Iris pigment epithelial cell (primary cell): ENCODE measurements around the gene MRPL34.
"Not testable (repeated sequence)": the region's sequence is repeated elsewhere in the genome, so short reads cannot be mapped to it uniquely, and the experiment has no call there.

Experiments used
- DNase-seq: peaks from one replicate; pipeline ENCODE4 v3.0.0-alpha.2; 2011; ENCODE audit warnings: low read depth

MRPL34 gene

GRCh38 chr19:17285415-17286135 is 20.1 kb upstream of the MRPL34 start:
- no peak for DNase-seq

GRCh38 chr19:17286263-17286662 is 19.4 kb upstream of the MRPL34 start:
- DNase-seq = no peak

- no peak for DNase-seq
Measured at GRCh38 chr19:17286752-17287151, 18.9 kb upstream of the MRPL34 start.

- peak; percentile 90 for DNase-seq
Measured at GRCh38 chr19:17289489-17289888, 16.2 kb upstream of the MRPL34 start.

- peak; percentile 88 for DNase-seq
Measured at GRCh38 chr19:17292301-17293074, 13.2 kb upstream of the MRPL34 start.

GRCh38 chr19:17293605-17294004 is 12.1 kb upstream of the MRPL34 start:
- no peak for DNase-seq

- DNase-seq = peak; percentile 18
Measured at GRCh38 chr19:17294051-17294891, 11.4 kb upstream of the MRPL34 start.

- DNase-seq = not testable (repeated sequence)
Measured at GRCh38 chr19:17295551-17295950, 10.1 kb upstream of the MRPL34 start.

GRCh38 chr19:17296273-17296672 is 9.4 kb upstream of the MRPL34 start:
- peak; percentile 67 for DNase-seq

- peak; percentile 50 for DNase-seq
Measured at GRCh38 chr19:17296976-17297375, 8.7 kb upstream of the MRPL34 start.

GRCh38 chr19:17300992-17301619 is 4.6 kb upstream of the MRPL34 start:
- no peak for DNase-seq

GRCh38 chr19:17302391-17303166 is 3.1 kb upstream of the MRPL34 start:
- no peak for DNase-seq

GRCh38 chr19:17303167-17303939 is 2.3 kb upstream of the MRPL34 start, which contains the start of gene ABHD8:
ABHD8 (minus strand) TSS chr19:17303425; CDS start chr19:17301616, 1,809 bp downstream.
- peak; percentile 95 for DNase-seq

- no peak for DNase-seq
Measured at GRCh38 chr19:17303940-17304267, 1.8 kb upstream of the MRPL34 start.

GRCh38 chr19:17304386-17305215 is 1.1 kb upstream of the MRPL34 start:
- no peak for DNase-seq

GRCh38 chr19:17305216-17305516 is 506 bp upstream of the MRPL34 start:
- no peak for DNase-seq

- DNase-seq = no peak
Measured at GRCh38 chr19:17306285-17306714, 628 bp downstream of the MRPL34 start.

- DNase-seq = no peak
Measured at GRCh38 chr19:17307876-17308377, 2.3 kb downstream of the MRPL34 start.

- DNase-seq = peak; percentile 100
Measured at GRCh38 chr19:17309198-17309964, 3.7 kb downstream of the MRPL34 start, which contains the start of gene DDA1. DDA1 (plus strand) TSS chr19:17309563; CDS start chr19:17309655, 92 bp downstream.
